Effector CD4-positive, alpha-beta T cell (primary cell): ENCODE data around the gene IGLL5.

ENCODE experiments used
- DNase-seq: peaks from one replicate; pipeline ENCODE4 v3.0.0-alpha.2; 2020

Gene IGLL5

GRCh38 chr22:22929381-22930221 lies 42.0 kb downstream of the IGLL5 start:
- DNase-seq, result no peak

GRCh38 chr22:22930222-22930497 lies 42.5 kb downstream of the IGLL5 start:
- no peak for DNase-seq

DNA sequence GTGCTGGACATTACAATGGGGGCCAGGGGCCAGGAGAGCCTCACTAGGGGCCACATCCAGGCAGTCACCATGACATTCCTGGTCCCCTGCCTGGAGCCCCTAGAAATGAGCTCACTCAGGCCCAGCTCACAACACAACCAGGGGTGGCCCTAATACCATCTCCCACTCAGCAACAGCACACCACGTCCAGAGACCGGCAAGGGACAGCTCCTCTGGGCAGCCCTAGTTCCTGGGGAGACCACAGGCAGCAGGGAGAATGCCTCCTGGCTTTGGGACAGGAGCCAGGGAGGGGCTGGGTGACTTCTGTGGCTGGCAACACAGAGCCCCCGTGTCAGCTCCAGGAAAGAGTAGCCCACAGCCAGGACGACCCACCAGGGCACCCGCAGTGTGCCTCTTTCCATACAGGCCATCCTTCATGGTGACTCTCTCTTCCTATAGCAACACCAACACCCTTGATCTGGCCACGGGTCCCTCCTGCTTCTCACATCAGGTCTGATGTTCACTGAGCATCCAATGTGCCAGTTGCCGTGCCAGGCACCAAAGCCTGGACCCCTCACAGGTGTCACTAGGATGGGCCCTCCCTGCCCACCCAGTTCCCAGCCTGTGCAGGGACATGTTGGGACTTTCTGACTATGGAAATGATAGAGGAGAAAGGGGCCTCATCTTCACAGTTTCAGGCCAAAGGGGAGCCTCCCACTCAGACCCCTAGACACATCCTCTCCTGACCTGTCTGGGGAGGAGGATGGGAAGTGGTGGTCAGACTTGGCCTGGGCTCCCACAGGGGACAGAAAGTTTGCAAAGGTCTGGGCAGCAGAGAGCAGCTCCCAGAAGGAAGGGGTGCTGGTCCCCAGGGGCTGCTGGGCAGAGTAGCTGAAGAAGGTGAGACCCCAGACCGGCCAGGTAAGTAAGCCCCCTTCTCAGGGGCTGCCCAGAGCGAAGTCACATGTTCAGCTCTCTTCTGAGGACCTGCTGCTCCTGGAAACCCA lies 43.2 kb downstream of the IGLL5 start:
- no peak for DNase-seq

DNA sequence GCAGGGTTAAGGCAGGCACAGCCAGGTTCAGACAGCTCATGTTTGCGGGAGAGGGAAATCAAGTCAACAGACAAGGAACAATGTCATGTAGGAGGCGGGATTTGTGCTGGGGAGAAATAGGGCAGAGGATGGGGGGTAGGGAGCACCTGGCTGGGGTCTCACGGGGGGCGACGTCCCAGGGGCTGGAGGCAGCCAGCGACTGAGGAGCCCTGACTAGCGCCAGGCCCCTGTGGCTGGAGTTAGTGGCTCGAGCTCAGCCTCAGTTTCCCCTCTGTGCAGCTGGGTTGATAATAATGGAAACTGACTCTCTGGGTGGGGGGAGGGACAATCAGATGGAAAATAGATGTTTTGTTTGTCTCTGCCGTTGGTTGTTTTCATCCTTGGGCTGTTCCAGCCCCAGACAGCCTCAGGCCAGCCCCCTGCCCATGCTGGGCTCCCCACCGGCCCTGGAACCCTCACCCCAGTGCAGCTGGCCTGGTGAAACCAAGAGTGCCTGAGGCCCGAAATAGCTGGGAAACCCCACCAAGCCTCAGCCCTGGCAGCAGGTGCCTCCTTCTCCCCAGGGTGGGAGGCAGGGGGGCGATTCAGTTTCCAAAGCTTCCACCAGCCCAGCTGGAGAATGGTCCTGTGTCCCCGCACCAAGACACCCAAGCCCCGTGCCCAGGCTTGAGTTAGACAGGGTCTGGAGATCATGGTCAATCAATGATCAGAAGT lies 44.1 kb downstream of the IGLL5 start:
- no peak for DNase-seq

DNA sequence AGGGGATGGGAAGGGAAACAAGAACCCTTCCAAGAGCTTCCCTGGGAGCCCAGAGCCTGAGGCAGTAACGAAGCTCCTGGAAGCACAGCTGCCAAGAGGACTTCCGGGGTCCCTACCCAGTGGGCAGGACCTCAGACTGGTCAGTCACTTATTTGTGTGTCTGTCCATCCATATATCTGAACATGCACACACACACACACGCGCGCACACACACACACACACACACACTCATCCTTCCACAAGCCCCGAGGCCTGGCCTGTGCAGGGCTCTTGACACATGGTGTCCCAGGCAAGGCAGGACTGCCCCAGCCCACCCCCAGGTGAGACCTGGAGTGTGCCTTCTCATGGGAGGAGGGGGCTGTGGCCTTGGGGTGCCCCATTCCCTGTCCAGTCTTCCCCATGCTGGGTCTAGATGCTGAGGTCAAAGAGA lies 44.9 kb downstream of the IGLL5 start:
- DNase-seq, result no peak

- DNase-seq, result no peak
Observed at GRCh38 chr22:22933100-22933806, 45.6 kb downstream of the IGLL5 start.

DNA sequence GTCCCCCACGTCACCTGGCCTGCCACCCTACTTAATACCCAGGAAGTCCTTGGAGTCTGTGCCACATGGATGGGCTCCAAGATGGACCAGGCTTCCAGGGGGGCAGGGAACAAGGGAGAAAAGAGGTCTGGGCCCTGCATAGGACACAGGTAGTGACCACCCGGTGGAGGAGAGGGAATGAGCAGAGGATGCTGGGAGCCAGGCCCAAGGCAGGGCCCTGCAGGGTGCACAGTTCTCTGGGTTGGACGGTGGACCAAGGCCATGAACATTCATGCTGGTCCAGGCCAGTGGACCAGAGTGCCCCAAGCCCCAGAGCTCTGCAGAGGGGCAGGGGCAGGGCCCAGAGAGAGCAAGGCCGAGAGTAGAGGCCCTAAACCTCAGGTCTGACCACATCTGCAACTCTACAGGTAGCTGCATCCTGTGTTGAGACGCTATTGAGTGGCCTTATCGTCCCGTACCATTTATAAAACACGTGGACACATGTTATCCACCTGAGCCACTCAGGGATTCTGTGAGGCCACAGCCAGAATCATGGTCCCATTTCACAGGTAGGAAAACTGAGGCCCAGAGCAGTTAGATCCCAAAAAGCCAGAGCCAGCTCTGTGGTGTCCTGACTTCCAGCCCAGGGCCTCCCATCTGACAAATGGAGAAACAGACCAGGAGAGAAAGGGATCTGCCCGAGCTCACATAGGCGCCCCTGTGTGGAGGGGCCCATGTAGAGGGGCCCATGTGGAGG lies 46.4 kb downstream of the IGLL5 start:
- no peak for DNase-seq

DNA sequence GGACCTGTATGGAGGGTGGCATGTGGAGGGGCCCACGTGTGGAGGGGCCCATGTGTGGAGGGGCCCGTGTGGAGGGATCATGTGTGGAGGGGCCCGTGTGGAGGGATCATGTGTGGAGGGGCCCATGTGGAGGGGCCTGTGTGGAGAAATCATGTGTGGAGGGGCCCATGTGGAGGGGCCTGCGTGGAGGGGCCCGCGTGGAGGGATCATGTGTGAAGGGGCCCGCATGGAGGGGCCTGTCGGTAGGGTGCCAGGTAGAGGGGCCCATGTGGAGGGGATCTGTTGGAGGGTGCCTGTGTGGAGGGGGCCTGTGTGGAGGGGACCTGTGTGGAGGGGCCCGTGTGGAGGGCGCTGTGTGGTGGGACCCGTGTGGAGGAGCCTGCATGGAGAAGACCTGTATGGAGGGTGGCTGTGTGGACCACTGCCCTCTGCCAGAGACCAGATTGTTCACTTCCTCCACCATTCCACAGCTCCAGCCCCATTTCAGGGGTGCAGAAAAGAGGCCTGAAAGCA lies 47.0 kb downstream of the IGLL5 start:
- DNase-seq, result no peak

DNA sequence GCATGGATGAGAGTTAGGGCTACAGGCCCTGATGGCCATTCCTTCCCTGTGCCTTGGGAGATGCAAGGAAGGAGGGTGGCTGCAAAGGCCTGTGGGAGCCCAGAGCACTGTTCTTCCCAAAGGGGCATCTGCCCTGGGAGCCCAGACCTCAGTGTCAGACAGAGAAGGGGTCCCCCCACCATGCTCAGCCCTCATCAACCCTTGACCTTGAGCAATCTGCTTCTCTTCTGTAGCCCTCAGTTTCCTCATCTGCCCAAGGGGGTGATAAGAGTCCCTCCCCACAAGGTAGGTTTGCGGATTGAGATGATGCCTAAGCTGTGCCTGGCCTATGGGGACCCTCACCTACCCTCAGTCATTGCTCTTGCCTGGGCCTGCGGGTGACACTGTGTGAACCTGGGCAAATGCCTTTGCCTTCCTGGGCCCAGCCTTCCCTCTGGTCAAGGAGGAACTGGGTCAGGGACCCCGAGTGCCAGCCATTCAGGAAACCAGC lies 47.5 kb downstream of the IGLL5 start:
- no peak for DNase-seq

GRCh38 chr22:22935546-22936157 lies 48.0 kb downstream of the IGLL5 start:
- no peak for DNase-seq

DNA sequence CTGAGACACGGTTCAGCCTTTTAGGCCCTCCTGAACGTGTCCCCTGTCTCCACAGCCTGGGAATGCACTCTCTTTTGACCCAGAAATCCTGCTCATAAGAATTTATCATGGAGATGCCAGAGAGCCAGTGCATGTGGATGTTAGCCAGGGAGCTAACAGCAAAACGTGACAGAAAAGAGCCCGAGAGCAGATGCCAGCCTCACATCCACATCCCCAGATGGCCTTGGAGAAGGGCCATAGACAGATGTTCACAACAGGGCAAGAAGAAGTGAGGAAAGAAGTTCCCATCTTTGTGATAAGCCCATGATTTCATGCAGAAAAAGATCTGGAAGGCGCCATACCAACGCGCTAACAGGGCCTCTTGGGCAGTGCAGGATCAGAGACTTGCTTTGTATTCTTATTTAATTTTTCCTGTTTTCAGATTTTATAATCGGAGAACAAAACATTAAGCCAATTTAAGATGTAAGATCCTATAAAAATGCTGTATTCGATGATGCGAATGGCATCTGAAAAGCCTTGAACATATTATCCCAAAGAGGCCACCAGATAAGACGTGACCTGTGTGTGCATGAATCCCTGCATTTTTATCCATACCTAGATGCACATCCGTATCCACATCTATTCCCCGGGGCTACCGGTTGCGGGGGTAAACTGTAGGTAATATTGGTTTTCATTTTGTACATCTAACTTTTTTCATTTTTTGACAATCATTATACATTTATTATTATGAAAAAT lies 48.7 kb downstream of the IGLL5 start:
- no peak for DNase-seq

DNA sequence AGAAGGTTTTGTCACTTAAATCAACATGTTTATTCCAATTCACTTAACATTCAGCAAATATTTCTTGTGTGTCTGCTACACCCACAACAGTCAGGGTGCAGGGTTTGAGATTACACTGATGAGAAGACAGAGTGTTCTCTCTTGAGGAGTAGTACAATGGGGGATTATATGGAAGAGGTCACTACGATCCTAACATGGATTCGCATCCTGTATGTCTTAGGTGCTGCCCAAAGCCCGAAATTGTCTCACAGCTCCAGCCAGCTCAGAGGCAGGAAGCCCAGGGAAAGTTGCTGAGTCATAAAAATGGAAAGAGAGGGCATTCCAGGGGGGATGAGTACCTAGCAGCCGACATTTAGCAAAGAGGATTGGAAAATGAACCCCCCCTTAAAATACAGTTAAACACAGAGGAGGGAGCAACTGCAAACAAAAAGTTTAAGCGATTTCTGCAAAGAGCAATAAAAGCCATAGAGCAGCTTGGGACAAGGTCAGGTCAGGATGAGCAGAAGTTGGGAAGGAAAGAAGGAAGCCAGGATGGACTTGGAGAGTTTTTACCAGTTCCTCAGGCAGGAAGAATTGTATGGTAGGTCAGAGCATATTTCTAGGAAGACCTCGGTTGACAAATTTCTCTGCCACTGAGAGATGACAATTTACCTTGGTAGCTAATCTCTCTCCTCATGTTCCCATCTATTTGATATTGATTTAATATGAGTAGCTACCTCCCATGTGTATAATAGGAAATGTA lies 49.5 kb downstream of the IGLL5 start:
- DNase-seq, result no peak

GRCh38 chr22:22937894-22938480 lies 50.4 kb downstream of the IGLL5 start:
- DNase-seq, result no peak

DNA sequence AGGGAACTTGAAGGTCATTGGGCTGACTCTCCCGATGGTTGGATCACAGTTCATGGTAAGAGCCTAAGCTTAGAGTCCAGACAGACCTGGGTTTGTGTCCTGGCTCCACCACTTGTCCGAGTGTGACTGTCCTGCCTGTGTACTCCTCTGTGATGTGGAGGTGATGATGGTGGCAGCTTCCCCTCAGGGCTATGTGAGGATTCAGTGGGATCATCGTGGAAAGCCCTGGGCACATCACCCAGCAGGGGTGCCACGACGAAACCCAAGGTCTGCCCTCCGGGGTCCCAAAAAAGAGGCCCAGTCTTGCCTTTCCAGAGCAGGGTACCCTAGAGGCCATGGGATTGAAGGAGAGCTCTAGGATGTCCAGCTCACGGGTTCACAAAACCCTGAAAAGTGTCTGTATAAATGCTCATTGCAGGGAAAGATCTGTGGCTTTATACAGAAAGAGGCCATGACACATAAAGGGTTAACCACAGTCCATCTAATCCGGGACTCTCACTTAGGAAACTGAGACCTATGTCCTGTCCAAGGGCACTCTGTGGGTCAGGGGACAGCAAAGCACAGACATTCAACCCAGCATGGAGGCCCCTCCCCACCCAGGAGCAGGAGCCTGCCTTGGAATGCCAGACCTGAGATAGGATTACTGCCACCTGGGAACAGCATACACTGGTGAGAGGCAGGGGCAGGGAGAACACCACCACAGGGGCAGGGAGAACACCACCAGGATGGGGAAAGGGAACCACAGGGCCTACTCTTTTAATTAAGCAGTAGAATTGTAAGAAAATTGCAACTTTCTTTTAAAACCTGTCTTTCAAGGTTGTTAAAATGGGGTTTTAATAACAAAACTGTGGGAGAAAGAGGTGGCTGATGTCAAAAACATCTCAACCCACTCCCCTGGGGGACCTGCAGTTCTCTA lies 51.3 kb downstream of the IGLL5 start:
- DNase-seq, result no peak

- DNase-seq, result no peak
Observed at GRCh38 chr22:22939588-22940368, 52.2 kb downstream of the IGLL5 start.

DNA sequence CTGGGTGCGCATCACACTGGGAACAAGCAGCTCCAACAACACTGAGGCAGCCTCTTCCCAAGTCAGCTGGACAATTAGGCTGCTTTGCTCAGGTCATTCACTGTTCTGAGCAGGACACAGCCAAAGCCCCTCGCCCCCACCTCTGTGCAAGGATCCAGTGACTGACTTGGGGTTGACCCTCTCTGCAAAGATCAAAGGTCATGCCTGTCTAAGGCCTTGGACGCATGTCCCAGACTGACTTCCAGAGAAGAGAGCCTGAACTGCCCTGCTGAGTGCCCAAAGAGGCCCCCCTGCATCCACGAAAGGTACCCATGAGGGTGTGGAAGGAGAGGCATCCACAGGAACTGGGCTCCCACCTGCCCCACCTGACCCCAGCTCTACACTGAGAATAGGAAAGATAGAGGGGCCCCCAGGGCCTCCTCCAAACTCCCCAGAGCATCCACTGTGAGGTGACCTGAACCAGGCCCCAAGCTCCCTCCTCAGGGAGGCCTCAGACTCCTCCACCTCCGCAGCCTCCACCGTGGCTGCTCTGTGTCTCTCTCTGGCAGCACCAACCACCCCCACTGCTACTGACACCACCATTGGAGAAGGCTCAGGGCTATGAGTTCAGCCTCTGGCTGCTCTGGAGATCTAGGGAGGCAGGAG lies 53.5 kb downstream of the IGLL5 start:
- DNase-seq, result no peak
